Urothelium cell line (cell line): ENCODE data around the gene THRAP3.
"Not testable (repeated sequence)": the region's sequence is repeated elsewhere in the genome, so short reads cannot be mapped to it uniquely, and the experiment has no call there.

ENCODE experiments used
- DNase-seq: peaks from one replicate; pipeline ENCODE4 v3.0.0; 2011; ENCODE audit warnings: low spot score, mixed read lengths
- FAIRE-seq: peaks from 2 replicates; lab custom pipeline; 2011; peaks lifted over from hg19 to GRCh38; lab: Jason Lieb, UNC

THRAP3 gene, protein sequence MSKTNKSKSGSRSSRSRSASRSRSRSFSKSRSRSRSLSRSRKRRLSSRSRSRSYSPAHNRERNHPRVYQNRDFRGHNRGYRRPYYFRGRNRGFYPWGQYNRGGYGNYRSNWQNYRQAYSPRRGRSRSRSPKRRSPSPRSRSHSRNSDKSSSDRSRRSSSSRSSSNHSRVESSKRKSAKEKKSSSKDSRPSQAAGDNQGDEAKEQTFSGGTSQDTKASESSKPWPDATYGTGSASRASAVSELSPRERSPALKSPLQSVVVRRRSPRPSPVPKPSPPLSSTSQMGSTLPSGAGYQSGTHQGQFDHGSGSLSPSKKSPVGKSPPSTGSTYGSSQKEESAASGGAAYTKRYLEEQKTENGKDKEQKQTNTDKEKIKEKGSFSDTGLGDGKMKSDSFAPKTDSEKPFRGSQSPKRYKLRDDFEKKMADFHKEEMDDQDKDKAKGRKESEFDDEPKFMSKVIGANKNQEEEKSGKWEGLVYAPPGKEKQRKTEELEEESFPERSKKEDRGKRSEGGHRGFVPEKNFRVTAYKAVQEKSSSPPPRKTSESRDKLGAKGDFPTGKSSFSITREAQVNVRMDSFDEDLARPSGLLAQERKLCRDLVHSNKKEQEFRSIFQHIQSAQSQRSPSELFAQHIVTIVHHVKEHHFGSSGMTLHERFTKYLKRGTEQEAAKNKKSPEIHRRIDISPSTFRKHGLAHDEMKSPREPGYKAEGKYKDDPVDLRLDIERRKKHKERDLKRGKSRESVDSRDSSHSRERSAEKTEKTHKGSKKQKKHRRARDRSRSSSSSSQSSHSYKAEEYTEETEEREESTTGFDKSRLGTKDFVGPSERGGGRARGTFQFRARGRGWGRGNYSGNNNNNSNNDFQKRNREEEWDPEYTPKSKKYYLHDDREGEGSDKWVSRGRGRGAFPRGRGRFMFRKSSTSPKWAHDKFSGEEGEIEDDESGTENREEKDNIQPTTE

DNA sequence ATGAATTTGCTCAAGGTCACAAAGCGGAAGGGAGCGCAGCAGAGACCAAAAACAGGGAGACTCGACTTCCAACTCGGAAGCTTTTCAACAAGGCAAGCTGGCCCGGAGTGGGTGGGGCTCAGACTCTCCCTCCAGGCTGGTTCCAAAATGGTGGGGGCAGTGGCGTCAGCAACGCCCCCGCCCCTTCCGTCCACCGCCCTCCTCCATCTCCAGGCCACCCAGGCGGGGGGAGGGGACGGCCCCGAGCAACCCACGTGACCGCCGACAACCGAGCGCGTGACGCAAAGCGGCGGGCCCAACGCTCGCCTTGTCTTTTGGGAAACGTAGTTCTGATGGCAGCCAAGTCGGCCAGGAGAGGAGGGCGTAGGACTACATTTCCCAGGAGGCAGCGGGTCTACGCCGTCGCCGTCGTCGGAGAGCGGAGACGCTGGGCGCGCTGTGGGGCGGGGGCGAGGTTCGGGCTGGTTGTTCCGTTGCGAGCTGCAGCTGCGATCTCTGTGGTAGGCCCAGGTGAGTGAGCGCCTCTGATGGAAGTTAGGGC, at the start of gene THRAP3:
TSS of gene THRAP3 (plus strand) at position 448 of the 541 bp plus-strand sequence. CDS start 58,121 bp downstream, outside the sequence.
- peak; percentile 93 for FAIRE-seq
- DNase-seq, result peak; percentile 98

DNA sequence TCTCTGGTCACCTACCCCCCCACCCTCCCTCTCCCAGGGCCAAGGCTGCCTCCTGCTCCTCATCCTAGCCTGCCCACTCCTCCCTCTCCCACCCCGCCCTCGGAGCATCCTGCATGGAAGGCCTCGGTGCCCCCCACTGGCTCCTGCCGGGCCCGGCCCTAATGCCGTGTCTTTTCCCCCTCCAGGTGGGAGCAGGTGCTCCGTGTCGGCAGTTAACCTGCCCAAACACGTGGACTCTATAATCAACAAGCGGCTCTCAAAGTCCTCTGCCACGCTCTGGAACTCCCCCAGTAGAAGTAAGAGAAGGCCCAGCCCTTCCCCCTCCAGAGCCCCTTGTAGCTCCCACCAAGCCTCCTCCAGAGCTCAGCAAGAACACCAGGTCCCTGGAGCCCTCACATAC, 49.5 kb upstream of the THRAP3 start:
- FAIRE-seq (no peak), DNase-seq (no peak)

DNA sequence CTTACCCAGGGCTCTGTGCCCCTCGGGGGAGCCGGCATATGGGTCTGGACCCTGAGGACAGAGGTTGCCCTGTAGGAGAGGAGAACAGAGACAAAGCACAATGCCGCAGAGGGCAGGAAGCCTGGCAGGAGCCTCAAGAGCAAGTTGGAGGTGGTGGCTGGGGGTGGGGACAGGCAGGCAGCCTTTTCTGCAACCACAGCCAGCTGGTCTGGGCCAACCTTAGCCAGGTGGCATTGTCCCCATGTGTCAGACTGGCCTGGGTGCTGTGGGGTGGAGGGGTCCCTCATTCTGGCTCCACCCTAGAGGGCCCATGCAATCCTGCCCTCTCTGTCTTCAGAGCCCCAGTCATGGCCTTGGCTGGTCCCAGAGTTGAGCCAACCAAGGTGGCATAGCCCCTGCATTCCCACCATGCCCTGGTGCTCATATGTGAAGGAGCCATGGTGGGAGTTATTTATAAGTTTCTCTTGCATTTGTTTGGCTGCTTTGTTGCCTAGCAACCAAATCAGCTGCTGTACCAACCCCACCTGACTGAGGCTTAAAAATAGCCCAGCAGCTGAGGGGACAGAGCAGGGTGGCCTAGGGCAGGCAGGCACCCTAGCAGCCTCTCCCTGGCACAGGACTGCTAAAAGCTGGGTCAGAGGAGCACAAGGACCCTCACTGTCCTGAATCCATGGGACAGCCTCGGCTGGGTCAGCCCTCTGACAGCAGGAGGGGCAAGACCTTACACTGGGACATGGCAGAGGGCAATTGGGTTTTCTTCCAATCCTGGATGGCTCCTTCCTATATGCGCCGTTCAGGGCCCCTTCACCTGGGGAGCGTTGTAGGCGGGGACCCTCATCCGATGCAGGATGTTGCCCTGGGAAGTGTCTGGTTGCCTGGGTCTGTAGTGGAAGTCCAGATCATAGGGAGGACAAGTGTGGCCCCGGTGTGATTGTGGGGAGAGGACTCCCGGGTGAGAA, 48.8 kb upstream of the THRAP3 start:
- FAIRE-seq, result no peak
- DNase-seq, result no peak

DNA sequence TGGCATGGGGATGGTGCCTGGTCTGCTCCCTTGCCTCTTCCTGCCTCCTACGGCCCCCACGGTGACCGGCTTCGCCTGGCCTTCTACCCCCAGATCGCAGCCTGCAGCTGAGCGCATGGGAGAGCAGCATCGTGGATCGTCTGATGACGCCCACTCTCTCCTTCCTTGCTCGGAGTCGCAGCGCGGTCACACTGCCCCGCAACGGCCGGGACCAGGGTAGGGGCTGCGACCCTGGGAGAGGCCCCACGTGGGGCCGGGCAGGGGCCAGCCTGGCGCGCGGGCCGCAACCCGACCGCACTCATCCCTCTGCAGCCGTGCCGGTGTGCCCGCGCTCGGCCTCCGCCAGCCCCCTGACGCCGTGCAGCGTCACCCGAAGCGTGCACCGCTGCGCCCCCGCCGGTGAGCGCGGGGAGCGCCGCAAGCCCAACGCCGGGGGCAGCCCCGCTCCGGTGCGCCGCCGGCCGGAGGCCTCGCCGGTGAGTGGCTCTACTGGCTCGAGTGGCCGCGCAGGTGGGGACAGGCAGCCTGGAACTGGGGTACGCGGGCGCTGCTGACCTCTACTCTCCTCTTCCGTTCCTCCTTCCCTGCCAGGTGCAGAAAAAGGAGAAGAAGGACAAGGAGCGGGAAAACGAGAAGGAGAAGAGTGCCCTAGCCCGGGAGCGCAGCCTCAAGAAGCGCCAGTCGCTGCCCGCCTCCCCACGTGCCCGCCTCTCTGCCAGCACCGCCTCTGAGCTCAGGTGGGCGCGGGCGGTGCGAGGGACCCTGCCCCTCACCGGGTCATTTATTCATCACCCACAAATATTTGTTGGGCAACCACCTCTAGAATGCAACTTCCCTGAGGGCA, 47.9 kb upstream of the THRAP3 start:
- no peak for FAIRE-seq
- DNase-seq, result no peak

DNA sequence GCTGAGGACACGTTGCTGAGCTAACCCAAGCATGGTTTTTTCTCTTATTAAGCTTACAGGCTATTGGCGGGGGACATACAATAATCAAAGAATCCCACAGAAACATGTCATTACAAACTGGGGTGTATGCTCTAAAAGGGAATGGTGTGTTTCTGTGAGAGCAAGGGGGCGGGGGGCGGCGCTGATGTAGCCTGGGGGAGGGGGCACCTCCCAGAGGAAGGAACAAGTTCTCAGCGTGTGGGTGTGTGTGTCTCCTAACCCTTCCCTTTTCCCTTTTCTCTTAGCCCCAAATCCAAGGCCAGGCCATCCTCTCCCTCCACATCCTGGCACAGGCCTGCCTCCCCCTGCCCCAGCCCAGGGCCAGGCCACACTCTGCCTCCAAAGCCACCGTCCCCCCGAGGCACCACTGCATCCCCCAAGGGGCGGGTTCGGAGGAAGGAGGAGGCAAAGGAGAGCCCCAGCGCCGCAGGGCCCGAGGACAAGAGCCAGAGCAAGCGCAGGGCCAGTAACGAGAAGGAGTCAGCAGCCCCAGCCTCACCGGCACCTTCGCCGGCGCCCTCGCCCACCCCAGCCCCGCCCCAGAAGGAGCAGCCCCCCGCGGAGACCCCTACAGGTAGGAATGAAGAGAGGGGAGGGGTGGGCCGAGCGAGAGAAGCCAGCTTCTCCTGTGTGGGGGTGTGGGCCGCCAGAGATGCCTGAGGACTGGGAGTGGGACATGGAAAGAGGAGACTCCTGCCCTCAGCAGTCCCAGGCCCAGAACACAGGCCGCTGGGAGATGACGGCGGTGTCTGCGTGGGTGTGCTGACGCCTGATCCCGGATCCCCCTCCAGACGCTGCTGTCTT, 46.4 kb upstream of the THRAP3 start:
- DNase-seq (no peak), FAIRE-seq (no peak)

DNA sequence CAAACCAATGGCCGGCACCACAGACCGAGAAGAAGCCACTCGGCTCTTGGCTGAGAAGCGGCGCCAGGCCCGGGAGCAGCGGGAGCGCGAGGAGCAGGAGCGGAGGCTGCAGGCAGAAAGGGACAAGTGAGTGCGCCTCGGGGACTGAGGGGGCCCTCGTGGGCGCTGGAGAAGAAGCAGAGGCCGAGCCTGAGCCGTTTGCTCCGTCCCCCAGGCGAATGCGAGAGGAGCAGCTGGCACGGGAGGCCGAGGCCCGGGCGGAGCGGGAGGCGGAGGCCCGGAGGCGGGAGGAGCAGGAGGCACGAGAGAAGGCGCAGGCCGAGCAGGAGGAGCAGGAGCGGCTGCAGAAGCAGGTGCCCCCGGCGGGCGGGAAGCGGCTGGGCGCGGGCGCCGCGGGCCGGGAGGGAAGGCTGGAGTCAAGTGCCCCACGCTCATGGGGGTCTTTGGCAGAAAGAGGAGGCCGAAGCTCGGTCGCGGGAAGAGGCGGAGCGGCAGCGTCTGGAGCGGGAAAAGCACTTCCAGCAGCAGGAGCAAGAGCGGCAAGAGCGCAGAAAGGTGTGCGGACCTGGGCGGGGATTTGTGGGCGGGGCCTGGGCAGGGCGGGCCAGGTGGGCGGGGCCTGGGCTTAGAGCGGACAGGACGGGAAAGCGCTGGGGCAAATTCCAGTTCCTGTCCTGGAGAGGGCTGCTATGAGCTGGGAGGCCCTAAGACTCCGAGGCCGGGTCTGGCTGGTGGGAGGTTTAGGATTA, 45.6 kb upstream of the THRAP3 start:
- FAIRE-seq, result no peak
- no peak for DNase-seq

DNA sequence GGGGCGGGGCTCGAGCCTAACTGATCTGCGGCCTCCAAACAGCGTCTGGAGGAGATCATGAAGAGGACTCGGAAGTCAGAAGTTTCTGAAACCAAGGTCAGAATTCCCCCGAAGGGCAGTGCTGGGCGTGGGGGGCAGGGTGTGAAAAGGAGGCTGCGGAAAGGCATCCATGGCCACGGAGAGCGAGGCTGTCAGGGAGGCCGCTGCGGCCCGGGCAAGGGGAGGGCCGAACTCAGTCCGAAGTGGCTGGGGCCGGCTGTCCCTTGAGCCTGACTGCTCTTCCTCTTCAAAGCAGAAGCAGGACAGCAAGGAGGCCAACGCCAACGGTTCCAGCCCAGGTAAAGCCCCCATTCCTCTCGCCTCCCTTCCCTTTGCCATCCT, 45.0 kb upstream of the THRAP3 start:
- DNase-seq (no peak), FAIRE-seq (no peak)

DNA sequence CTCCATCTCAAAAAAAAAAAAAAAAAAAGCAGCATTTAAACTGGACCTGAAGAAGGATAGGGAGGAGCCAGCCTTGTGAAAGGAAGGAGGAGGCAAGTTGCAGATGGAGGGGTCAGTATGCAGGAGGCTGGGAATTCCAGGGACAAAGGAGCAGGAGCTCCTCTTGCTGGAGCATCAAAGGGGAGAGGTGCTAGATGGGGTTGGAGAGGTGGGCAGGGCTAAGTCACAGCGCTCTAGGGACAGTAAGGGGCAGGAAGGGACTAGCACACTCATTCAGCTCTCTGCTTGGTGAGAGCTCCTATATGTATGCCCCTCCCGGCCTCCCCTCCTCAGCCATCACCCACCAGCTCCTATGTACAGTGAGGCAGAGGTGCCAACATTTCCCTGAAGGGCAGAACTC, 41.5 kb upstream of the THRAP3 start:
- no peak for FAIRE-seq
- no peak for DNase-seq

DNA sequence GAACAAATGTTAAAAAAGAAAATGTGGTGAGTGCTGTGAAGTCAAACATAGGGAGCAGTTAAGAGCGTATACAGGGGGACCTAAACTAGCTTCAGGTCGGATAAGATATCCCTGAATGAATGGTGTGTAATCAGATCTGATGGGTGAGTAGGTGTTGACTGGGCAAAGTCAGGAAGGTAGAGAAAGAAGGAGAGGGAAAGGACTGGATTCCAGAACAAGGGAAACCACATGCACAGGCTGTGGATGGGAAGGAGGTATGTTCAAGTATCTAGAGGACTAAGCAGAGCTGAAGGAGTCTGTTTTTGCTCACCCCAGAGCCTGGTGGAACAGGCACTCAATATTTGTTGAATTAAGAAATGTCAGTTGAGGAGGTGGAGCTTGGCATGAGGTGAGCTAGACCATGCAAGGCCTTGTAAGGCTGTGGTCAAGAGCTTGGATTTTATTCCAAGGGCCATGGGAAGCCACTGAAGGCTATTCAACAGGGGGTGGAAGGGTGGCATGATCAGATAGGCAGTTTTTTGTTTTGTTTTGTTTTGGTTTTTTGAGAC, 40.9 kb upstream of the THRAP3 start:
- no peak for DNase-seq
- FAIRE-seq, result no peak

DNA sequence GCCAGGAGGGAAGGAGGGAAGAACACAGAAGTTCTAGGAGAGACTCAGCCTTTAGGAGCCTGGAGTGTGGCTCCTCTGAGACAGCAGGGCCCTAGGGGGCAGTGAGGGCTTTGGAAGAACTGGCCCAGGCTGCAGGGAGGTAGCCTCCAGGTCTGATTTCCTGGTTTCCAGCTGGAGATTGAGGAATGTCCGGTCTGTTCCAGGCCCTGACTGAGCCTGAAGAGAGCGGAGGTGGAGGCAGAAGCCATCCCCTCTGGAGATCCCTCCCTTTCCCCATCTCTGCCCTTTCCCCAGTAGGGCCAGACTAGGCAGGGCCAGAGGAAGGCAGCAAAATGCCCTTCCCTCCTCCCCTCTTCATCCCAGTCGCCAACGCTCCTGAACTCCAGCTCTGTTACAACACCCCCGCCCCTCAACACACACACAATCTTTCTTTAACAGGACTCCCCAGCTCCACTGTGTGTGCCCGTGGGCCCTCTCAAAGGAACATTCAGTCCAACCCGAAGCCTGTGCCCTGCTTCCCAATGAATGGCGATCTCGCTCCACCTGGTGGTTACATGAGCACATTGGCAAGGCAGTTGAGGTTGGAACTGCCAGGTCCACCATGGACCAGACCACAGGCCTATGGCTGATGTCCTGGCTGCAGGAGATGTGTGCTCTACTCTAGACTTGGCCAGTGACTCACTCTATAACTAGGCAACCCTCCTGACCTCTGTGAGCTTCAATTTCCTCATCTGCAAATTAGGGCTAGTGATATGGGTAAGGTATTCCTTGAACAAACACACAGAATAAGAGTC, 36.2 kb upstream of the THRAP3 start:
- DNase-seq (peak; percentile 84), FAIRE-seq (peak; percentile 97)

DNA sequence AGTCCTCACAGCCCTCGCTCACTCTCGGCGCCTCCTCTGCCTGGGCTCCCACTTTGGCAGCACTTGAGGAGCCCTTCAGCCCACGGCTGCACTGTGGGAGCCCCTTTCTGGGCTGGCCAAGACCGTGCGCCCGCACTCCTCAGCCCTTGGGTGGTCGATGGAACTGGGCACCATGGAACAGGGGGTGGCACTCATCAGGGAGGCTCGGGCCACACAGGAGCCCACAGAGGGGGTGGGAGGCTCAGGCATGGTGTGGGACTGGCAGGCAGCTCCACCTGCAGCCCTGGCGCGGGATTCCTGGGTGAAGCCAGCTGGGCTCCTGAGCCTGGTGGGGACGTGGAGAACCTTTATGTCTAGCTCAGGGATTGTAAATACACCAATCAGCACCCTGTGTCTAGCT, 27.4 kb upstream of the THRAP3 start:
- FAIRE-seq, DNase-seq: not testable (repeated sequence)

DNA sequence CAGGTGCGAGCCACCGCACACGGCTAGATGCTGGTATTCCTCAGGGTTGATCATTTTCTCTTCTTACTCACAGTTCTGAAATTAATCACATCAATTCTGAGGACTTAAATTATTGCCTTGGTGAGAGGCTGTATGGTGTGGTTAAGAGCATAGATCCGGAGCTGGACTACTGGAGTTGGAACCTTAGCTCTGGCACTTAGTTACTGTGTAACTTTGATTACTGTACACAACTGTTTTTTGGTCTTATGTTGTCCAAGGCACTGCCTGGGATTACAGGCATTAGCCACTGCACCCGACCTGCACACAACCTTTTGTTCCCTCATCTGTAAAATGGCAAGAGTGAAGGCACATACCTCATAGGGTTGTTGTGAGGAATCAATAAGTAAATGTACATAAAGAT, 25.6 kb upstream of the THRAP3 start:
- no peak for DNase-seq
- no peak for FAIRE-seq

DNA sequence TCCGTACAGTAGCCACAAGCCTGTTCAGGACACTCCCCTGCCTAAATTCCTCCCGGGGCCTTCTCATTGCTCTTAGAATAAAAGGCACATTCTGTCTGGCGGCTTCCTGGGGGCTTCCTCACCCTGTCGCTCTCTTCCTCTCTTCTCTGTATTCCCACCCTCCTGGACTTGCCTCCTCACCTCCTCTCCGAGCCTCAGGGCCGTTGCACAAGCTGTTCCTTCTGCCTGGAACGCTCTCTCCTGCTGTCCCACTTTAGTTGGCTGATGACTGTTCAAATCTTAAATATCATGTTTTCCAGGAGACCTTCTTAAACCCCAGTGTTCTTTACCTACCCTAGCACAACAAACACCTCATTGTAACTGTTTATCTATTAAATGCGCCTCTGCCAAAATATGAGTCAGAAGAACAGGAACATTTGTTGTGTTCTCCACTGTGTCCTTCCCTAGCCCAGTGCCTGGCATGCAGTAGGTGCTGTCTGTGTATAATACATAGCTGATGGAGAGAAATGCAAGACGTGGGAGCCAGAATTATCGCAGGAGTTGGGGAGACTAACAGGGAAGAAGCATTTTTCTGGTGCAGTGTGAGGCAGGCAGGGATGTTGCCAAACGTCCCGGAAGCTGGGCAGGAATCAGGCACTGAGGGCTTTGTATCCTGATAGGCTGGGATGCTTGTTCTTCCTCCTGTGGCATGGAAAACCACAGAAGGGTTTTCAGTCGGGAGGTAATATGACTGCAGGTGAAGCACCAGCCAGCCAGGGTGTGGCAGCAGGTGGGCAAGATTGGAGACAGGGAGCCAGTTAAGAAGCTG, 24.1 kb upstream of the THRAP3 start:
- no peak for DNase-seq
- FAIRE-seq, result no peak

DNA sequence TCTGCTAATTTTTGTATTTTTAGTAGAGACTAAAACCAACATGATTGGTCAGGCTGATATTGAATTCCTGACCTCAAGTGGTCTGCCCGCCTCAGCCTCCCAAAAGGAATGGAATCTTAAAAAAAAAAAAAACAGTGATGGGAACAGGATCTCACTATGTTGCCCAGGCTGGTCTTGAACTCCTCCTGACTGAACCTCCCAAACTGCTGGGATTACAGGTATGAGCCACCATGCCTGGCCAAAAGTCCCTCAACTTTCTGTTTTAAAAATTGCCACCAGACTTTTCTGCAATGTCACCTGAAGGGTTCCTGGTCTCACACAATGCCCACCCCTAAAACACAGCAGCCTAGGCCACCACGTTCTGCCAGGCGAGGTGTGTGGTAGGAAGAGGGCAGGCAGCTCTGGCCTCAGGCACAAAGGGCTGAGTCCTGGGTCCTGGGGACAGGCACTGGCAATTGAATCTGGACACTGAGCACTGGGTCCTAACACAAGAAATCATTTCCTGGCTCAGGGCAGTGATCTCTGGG, 21.2 kb upstream of the THRAP3 start:
- no peak for FAIRE-seq
- DNase-seq, result no peak

DNA sequence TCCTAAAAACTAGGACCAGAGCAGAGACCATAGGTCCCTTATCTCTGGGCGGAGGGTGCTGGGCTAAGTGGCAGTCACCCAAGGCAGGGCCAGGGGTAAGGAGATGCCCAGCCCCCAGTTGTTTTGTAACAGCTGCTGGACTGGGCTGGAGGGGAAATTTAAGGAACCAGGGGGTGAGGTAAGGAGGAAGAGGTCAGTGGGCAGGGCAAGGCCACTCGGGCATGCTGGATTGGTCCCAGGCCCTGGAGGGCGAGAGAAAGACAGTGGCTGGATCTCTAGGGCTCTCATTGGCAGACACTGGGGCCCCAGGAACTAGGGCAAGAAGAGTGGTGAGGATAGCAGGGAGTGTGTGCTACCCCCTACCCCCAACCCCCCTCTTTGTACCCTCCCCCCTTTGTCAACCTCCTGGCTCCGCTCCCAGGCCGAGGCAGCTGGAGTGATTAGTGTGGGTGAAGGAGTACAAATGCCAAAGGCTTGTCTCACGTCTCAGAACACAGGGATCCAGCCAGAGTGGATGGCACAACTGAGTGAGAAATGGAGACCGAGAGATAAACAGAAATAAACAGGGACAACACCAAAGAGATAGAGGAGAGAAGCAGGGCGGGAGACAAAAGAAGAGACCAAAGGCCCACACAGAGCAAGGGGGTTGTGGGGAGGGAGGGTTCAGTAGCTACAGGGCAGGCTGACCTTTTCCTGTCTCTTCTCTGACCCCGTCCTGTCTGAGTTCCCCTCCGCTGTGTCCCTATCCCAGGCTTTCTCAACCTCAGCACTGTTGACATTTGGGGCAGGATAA, 20.5 kb upstream of the THRAP3 start:
- DNase-seq, result no peak
- no peak for FAIRE-seq
